ENCODE data around the gene KIDINS220.

KIDINS220 gene

DNA sequence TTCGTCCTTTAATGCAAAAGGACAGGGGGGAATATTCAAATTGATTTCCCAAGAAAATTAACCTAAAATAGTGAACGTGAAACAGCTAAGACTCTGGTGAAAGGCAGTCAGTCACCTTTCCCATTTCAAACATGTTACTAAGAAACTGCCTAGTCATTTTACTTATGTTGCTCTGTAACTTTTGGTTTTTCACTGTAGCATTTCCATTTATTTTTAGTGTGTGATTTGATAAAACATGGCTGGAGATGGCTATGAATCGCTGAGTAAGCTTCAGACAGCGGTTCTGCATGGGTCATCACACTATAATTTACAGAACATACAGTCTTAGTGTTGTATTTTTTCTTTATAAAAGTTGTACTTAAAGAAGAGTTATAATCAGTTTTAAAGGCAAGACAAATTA lies 16.0 kb upstream of the KIDINS220 start:
- Histone ChIP-seq H3K27ac (ENCODE audit: low read length) (no peak overlapping the region), H3K9ac (ENCODE audit: low read length in 2 of 2) (no peak overlapping the region), H3K9me3 (ENCODE audit: control insufficient read depth in 2 of 2, low read length in 2 of 2) (no peaks in the 10 kb centered on the region), H3K36me3 (ENCODE audit: control insufficient read depth in 2 of 2, insufficient read depth in 2 of 2, low read length in 2 of 2) (no peaks in the 10 kb centered on the region), H3K4me3 (ENCODE audit: low read length in 2 of 2) (no peak overlapping the region), H3K27me3 (ENCODE audit: control insufficient read depth in 1 of 2, insufficient read depth in 2 of 2, low read length in 2 of 2) (peaks cover 0 to 2% of the 10 kb centered on the region in 2 donors), H3K4me1 (ENCODE audit: control insufficient read depth, insufficient read depth, low read length) (no peaks in the 10 kb centered on the region)

GRCh38 chr2:8851811-8852560 lies 14.6 kb upstream of the KIDINS220 start:
- no peaks in the 10 kb centered on the region for H3K4me1 ChIP-seq (ENCODE audit: control insufficient read depth, insufficient read depth, low read length)
- no peak overlapping the region for H3K27ac ChIP-seq (ENCODE audit: low read length)
- no peaks in the 10 kb centered on the region for H3K9me3 ChIP-seq (ENCODE audit: control insufficient read depth in 2 of 2, low read length in 2 of 2)
- peaks cover 0 to 6% of the 10 kb centered on the region in 2 donors for H3K27me3 ChIP-seq (ENCODE audit: control insufficient read depth in 1 of 2, insufficient read depth in 2 of 2, low read length in 2 of 2)
- H3K36me3 ChIP-seq (ENCODE audit: control insufficient read depth in 2 of 2, insufficient read depth in 2 of 2, low read length in 2 of 2): no peaks in the 10 kb centered on the region
- H3K4me3 ChIP-seq (ENCODE audit: low read length in 2 of 2): no peak overlapping the region
- H3K9ac ChIP-seq (ENCODE audit: low read length in 2 of 2): no peak overlapping the region

DNA sequence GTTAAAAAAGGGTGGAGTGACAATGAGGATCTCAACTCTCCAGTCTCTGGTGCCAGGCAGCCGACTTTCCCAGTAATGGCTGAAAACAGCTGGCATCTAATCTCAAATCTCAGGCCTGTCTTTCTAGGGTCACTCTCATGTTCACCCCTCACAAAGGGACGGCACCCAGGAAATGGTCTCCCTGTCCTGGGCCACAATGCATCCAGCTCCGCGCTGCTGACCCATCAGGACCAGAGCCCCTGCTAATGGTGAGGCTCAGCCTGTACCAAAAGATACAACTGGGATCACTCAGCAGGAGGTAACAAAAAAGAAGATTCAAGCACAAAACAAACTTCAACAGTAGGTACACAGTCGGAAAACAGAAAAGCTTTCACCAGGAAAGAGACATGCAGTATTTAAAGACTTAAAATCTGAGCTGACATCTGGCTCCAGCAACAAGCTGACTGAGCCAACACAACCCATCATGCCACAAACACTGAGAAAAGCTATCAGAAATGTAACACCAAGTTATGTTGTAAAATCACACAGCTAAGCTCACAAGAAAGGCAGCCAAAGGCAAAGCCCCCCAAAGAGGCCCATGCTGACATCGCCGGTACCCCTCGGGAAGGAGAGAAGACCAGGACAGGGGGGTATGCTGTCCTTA lies 13.6 kb upstream of the KIDINS220 start:
- no peaks in the 10 kb centered on the region for H3K4me1 ChIP-seq (ENCODE audit: control insufficient read depth, insufficient read depth, low read length)
- no peak overlapping the region for H3K9ac ChIP-seq (ENCODE audit: low read length in 2 of 2)
- H3K36me3 ChIP-seq (ENCODE audit: control insufficient read depth in 2 of 2, insufficient read depth in 2 of 2, low read length in 2 of 2): no peaks in the 10 kb centered on the region
- H3K27me3 ChIP-seq (ENCODE audit: control insufficient read depth in 1 of 2, insufficient read depth in 2 of 2, low read length in 2 of 2): peaks cover 0 to 6% of the 10 kb centered on the region in 2 donors
- no peaks in the 10 kb centered on the region for H3K9me3 ChIP-seq (ENCODE audit: control insufficient read depth in 2 of 2, low read length in 2 of 2)
- no peak overlapping the region for H3K27ac ChIP-seq (ENCODE audit: low read length)
- no peak overlapping the region for H3K4me3 ChIP-seq (ENCODE audit: low read length in 2 of 2)

GRCh38 chr2:8849327-8849726 lies 11.9 kb upstream of the KIDINS220 start:
- no peaks in the 10 kb centered on the region for H3K9me3 ChIP-seq (ENCODE audit: control insufficient read depth in 2 of 2, low read length in 2 of 2)
- no peak overlapping the region for H3K27ac ChIP-seq (ENCODE audit: low read length)
- no peak overlapping the region for H3K4me3 ChIP-seq (ENCODE audit: low read length in 2 of 2)
- H3K27me3 ChIP-seq (ENCODE audit: control insufficient read depth in 1 of 2, insufficient read depth in 2 of 2, low read length in 2 of 2): peaks cover 2 to 6% of the 10 kb centered on the region in 2 donors
- H3K36me3 ChIP-seq (ENCODE audit: control insufficient read depth in 2 of 2, insufficient read depth in 2 of 2, low read length in 2 of 2): no peaks in the 10 kb centered on the region
- no peaks in the 10 kb centered on the region for H3K4me1 ChIP-seq (ENCODE audit: control insufficient read depth, insufficient read depth, low read length)
- H3K9ac ChIP-seq (ENCODE audit: low read length in 2 of 2): no peak overlapping the region

- H3K9me3 ChIP-seq (ENCODE audit: control insufficient read depth in 2 of 2, low read length in 2 of 2): no peaks in the 10 kb centered on the region
- no peak overlapping the region for H3K4me3 ChIP-seq (ENCODE audit: low read length in 2 of 2)
- no peaks in the 10 kb centered on the region for H3K4me1 ChIP-seq (ENCODE audit: control insufficient read depth, insufficient read depth, low read length)
- H3K27me3 ChIP-seq (ENCODE audit: control insufficient read depth in 1 of 2, insufficient read depth in 2 of 2, low read length in 2 of 2): peaks cover 2 to 6% of the 10 kb centered on the region in 2 donors
- no peak overlapping the region for H3K9ac ChIP-seq (ENCODE audit: low read length in 2 of 2)
- H3K27ac ChIP-seq (ENCODE audit: low read length): no peak overlapping the region
- no peaks in the 10 kb centered on the region for H3K36me3 ChIP-seq (ENCODE audit: control insufficient read depth in 2 of 2, insufficient read depth in 2 of 2, low read length in 2 of 2)
Observed at GRCh38 chr2:8848328-8849100, 11.1 kb upstream of the KIDINS220 start.

GRCh38 chr2:8847400-8847799 lies 10.0 kb upstream of the KIDINS220 start:
- no peaks in the 10 kb centered on the region for H3K4me1 ChIP-seq (ENCODE audit: control insufficient read depth, insufficient read depth, low read length)
- H3K4me3 ChIP-seq (ENCODE audit: low read length in 2 of 2): no peak overlapping the region
- H3K9ac ChIP-seq (ENCODE audit: low read length in 2 of 2): no peak overlapping the region
- no peaks in the 10 kb centered on the region for H3K36me3 ChIP-seq (ENCODE audit: control insufficient read depth in 2 of 2, insufficient read depth in 2 of 2, low read length in 2 of 2)
- H3K27me3 ChIP-seq (ENCODE audit: control insufficient read depth in 1 of 2, insufficient read depth in 2 of 2, low read length in 2 of 2): peaks cover 2 to 6% of the 10 kb centered on the region in 2 donors
- H3K9me3 ChIP-seq (ENCODE audit: control insufficient read depth in 2 of 2, low read length in 2 of 2): no peaks in the 10 kb centered on the region
- H3K27ac ChIP-seq (ENCODE audit: low read length): no peak overlapping the region

- no peaks in the 10 kb centered on the region for H3K9me3 ChIP-seq (ENCODE audit: control insufficient read depth in 2 of 2, low read length in 2 of 2)
Observed at GRCh38 chr2:8841932-8842331, 4.5 kb upstream of the KIDINS220 start.

GRCh38 chr2:8840475-8841091 lies 3.2 kb upstream of the KIDINS220 start:
- Histone ChIP-seq H3K9ac (ENCODE audit: low read length in 2 of 2) (no peak overlapping the region), H3K27ac (ENCODE audit: low read length) (no peak overlapping the region), H3K4me3 (ENCODE audit: low read length in 2 of 2) (no peak overlapping the region), H3K4me1 (ENCODE audit: control insufficient read depth, insufficient read depth, low read length) (peaks cover 12% of the 10 kb centered on the region), H3K27me3 (ENCODE audit: control insufficient read depth in 1 of 2, insufficient read depth in 2 of 2, low read length in 2 of 2) (peaks cover 0 to 2% of the 10 kb centered on the region in 2 donors), H3K36me3 (ENCODE audit: control insufficient read depth in 2 of 2, insufficient read depth in 2 of 2, low read length in 2 of 2) (no peaks in the 10 kb centered on the region), H3K9me3 (ENCODE audit: control insufficient read depth in 2 of 2, low read length in 2 of 2) (no peaks in the 10 kb centered on the region)

More at GRCh38 chr2:8841932-8842331, 4.5 kb upstream of the KIDINS220 start:
- Histone ChIP-seq H3K4me1 (ENCODE audit: control insufficient read depth, insufficient read depth, low read length) (peaks cover 3% of the 10 kb centered on the region), H3K9ac (ENCODE audit: low read length in 2 of 2) (no peak overlapping the region), H3K27me3 (ENCODE audit: control insufficient read depth in 1 of 2, insufficient read depth in 2 of 2, low read length in 2 of 2) (peaks cover 0 to 2% of the 10 kb centered on the region in 2 donors), H3K4me3 (ENCODE audit: low read length in 2 of 2) (no peak overlapping the region), H3K36me3 (ENCODE audit: control insufficient read depth in 2 of 2, insufficient read depth in 2 of 2, low read length in 2 of 2) (no peaks in the 10 kb centered on the region), H3K27ac (ENCODE audit: low read length) (no peak overlapping the region)

DNA sequence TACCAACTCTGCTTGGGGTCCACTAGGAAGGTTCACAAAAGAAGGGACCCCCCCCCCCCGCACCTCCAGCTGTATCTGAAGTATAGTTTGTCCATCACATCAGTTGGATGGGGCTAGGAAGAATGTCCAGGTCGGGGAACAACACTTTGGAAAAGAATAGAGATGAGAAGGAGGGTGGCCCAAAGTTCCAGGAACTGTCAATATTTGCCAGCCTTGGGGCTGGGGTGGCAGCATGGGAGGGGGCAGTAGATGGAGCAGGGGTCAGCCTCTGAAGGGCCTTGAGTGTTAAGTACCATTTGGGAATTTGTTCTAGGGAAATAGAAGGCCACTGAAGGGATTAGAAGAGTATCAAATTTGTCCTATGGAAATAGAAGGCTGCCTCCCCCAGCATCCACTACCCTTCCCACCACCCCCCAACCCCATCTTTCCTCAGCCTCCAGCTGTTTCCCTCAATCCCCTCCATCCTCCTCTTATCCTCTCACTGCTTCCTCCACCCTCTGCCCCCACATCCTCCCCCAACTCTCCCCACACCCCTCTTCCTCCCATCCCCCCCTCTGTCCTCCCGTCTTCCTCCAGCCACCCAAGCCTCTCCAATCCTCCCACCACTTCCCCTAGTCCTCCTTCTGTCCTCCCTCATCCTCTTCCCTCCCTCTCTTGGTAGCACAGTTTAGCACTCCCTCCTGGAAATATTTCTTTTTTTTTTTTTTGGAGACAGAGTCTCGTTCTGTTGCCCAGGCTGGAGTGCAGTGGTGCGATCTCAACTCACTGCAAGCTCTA lies 2.0 kb upstream of the KIDINS220 start:
- Histone ChIP-seq H3K9ac (ENCODE audit: low read length in 2 of 2) (no peak overlapping the region), H3K27ac (ENCODE audit: low read length) (no peak overlapping the region), H3K9me3 (ENCODE audit: control insufficient read depth in 2 of 2, low read length in 2 of 2) (no peaks in the 10 kb centered on the region), H3K4me3 (ENCODE audit: low read length in 2 of 2) (no peak overlapping the region), H3K36me3 (ENCODE audit: control insufficient read depth in 2 of 2, insufficient read depth in 2 of 2, low read length in 2 of 2) (no peaks in the 10 kb centered on the region), H3K4me1 (ENCODE audit: control insufficient read depth, insufficient read depth, low read length) (peaks cover 23% of the 10 kb centered on the region), H3K27me3 (ENCODE audit: control insufficient read depth in 1 of 2, insufficient read depth in 2 of 2, low read length in 2 of 2) (no peaks in the 10 kb centered on the region)

- peaks cover 29% of the 10 kb centered on the region for H3K4me1 ChIP-seq (ENCODE audit: control insufficient read depth, insufficient read depth, low read length)
- H3K27me3 ChIP-seq (ENCODE audit: control insufficient read depth in 1 of 2, insufficient read depth in 2 of 2, low read length in 2 of 2): no peaks in the 10 kb centered on the region
- peak overlapping the region; percentile 67 for H3K27ac ChIP-seq (ENCODE audit: low read length)
- H3K36me3 ChIP-seq (ENCODE audit: control insufficient read depth in 2 of 2, insufficient read depth in 2 of 2, low read length in 2 of 2): no peaks in the 10 kb centered on the region
- peak overlapping the region; percentile 17 to 66 for H3K9ac ChIP-seq (ENCODE audit: low read length in 2 of 2)
- no peaks in the 10 kb centered on the region for H3K9me3 ChIP-seq (ENCODE audit: control insufficient read depth in 2 of 2, low read length in 2 of 2)
- peak overlapping the region; percentile 45 to 91 for H3K4me3 ChIP-seq (ENCODE audit: low read length in 2 of 2)
Observed at GRCh38 chr2:8837795-8838140, 355 bp upstream of the KIDINS220 start.
